H1 (cell line): ENCODE measurements around the gene NR2C2AP. TPM values are rescaled to one million over a fixed set of nuclear protein-coding genes. Genes with fewer than 3 reads are reported as not detected.

ENCODE experiments used
- CTCF ChIP-seq, 3 experiments: IDR thresholded peaks; 1 replicate in 2 of 3; 2 replicates in 1 of 3; pipeline versions ENCODE4 v1.5.1 to v1.6.1; 2011; ENCODE audit warnings: low read length in 3 of 3, mild to moderate bottlenecking in 3 of 3, inconsistent platforms in 2 of 3, low read depth in 1 of 3, moderate library complexity in 1 of 3; ENCODE audit not compliant: insufficient read depth in 1 of 3; ENCODE audit errors: control extremely low read depth in 1 of 3
- EGR1 ChIP-seq: IDR thresholded peaks from 2 replicates; pipeline ENCODE4 v1.6.1; 2011; ENCODE audit warnings: low read depth, low read length, borderline replicate concordance
- KDM1A ChIP-seq: fragments of 200-600, 300-600 bp; sonication (generic); IDR thresholded peaks from 2 replicates; pipeline ENCODE4 v1.7.1; 2016; ENCODE audit warnings: mild to moderate bottlenecking, low read length, borderline replicate concordance
- POLR2A ChIP-seq, 2 experiments: IDR thresholded peaks; 1 replicate in 1 of 2; 2 replicates in 1 of 2; pipeline ENCODE4 v1.6.1; 2011; ENCODE audit warnings: low read depth in 2 of 2, low read length in 2 of 2, mild to moderate bottlenecking in 2 of 2; ENCODE audit errors: control extremely low read depth in 1 of 2
- RAD21 ChIP-seq, 2 experiments: IDR thresholded peaks in 1 of 2; conservative IDR thresholded peaks in 1 of 2; 2 replicates each; pipeline ENCODE4 v1.6.1; 2011; ENCODE audit warnings: low read depth in 2 of 2, low read length in 2 of 2, improper control_type of control experiment in 1 of 2, inconsistent platforms in 1 of 2, mild to moderate bottlenecking in 1 of 2, moderate library complexity in 1 of 2
- RNF2 ChIP-seq: fragments of 200-900, 300-1000 bp; sonication (generic); IDR thresholded peaks from 2 replicates; pipeline ENCODE4 v1.7.1; 2016; ENCODE audit warnings: borderline replicate concordance, low read depth, mild to moderate bottlenecking, antibody characterized with exemption, low read length; ENCODE audit not compliant: poor library complexity, severe bottlenecking; ENCODE audit errors: missing control alignments
- RXRA ChIP-seq: IDR thresholded peaks from 2 replicates; pipeline ENCODE4 v1.6.1; 2011; ENCODE audit warnings: low read depth, mild to moderate bottlenecking, low read length, moderate library complexity; ENCODE audit not compliant: insufficient read depth
- polyA plus RNA-seq, 7 experiments: library from polyadenylated mRNA; depleted of rRNA in 3 of 7; stranded (reverse) in 5 of 7; unstranded in 2 of 7; fragments of >200 nt in 5 of 7; fragments of 200-250 nt in 2 of 7; gene quantifications; 1 replicate in 5 of 7; 2 replicates in 1 of 7; 4 replicates in 1 of 7; pipeline versions ENCODE4 v1.2.1 to v1.2.3, GENCODE V29; 2011 to 2013; ENCODE audit warnings: missing spikeins in 2 of 7, mixed read lengths in 2 of 7
- total RNA-seq: library from RNA; stranded (reverse); fragmentation: NEBNext Ultra II Directional; extraction: Animal tissue kit (Norgen Biotek cat#: 25700); gene quantifications from 2 replicates; pipeline ENCODE4 v1.2.1, GENCODE V29; 2021

Gene NR2C2AP
- total and polyA plus RNA-seq, 2 of the 8 experiments (the other 6 are each of a cell fraction or from before 2014, with no cell fraction given): 16.4 to 20.5 TPM

GRCh38 chr19:19204181-19204580, 967 bp upstream of the NR2C2AP start (continued):
- TF ChIP-seq CTCF (IDR thresholded peaks at IDR 0.05; ENCODE audit: control extremely low read depth in 1 of 3, insufficient read depth in 1 of 3, low read depth in 1 of 3, low read length in 3 of 3) (peak in 2 of 3 experiments; percentile 40 to 43; a peak in 3 of 4 replicates), EGR1 (no peak), POLR2A (IDR thresholded peaks at IDR 0.05; ENCODE audit: control extremely low read depth in 1 of 2, low read depth in 2 of 2, low read length in 2 of 2) (no peak), KDM1A (no peak), RNF2 (no peak), RXRA (peak; percentile 73; the same call in 1 of the 2 replicates), RAD21 (IDR thresholded peaks at IDR 0.05 in 1 of 2, conservative IDR thresholded peaks at IDR 0.05 in 1 of 2; ENCODE audit: low read depth in 2 of 2, low read length in 2 of 2) (peak; percentile 33 to 46; a peak in 3 of 4 replicates)
